ENCODE results near the gene ERICH6. TPM values are rescaled to one million over a fixed set of nuclear protein-coding genes. Genes with fewer than 3 reads are reported as not detected.
A peak's percentile ranks its signal among the peaks of the same experiment; 100 is the strongest.

ERICH6 gene
- total and polyA plus RNA-seq, 4 donors = 0.18 TPM; not detected in 3

DNA sequence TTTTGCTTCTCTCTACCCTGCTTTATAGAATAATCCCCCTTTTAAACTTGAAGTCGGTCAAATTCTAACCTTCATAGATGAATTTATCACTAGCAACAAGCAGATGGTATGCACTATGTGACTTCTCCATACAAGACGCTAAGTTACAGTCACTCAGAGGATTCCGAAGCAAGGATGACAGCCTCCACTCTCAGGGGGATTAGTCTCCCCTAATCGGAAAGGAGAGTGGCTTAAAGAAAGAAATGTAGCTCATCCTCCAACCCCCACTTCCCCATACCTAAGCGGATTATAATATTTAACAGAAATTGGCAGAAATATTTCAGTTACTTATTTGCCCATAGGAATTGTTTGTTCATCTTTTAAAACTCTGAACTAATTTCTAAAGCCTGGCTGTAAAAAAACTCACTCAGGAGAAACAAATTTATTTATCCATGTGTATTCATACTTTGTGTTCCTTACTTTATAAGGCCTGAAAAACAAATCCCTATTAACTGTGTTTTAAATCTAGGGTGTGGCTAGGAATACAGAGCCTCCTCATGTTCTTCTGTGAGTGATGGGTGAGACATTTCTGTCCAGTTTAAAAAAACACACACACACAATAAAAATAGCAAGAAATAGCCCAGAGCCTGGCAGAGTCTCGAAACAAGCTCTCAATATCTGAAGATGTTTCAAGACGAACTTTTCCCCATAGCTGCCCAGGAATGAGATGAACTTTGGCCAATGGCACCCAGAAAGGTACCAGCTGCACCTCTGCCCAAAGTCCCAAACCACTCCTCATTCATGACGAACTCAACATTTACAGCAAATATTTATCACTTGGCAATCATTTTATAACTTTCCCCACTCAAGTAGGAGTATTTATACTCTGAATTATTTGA lies 40.6 kb upstream of the ERICH6 start:
- DNase-seq = no peak
- H3K4me1 ChIP-seq (ENCODE audit: control insufficient read depth in 1 of 2, insufficient read depth in 2 of 2, low read length in 2 of 2) = peaks cover 5 to 7% of the 10 kb centered on the region in 2 donors

DNA sequence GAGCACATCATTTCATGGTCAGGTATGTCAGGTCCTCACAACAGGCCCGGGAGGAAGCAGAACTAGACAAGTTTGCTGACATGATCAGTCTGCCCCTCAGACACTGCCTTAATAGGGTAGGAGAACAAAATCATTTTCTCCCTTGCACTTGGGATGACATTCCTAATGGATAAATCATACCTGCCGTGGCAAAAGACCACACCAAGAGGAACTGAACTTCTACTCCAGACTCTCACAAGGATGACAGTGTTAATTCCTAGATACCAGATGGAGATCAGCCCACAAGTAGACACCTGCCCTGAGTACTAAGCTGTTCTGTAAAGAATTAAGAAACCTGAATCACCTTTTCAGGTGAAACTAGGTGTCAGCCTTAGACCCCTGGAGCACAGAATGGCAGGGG lies 39.8 kb upstream of the ERICH6 start:
- no peak for DNase-seq
- Histone ChIP-seq H3K27ac (ENCODE audit: low read depth in 1 of 2, low read length in 2 of 2) (peak overlapping the region in 1 of 2 donors; percentile 52), H3K36me3 (ENCODE audit: control insufficient read depth in 1 of 2, insufficient read depth in 2 of 2, low read length in 1 of 2) (peaks cover 0 to 2% of the 10 kb centered on the region in 2 donors), H3K4me1 (ENCODE audit: control insufficient read depth in 1 of 2, insufficient read depth in 2 of 2, low read length in 2 of 2) (peaks cover 5 to 7% of the 10 kb centered on the region in 2 donors), H3K9me3 (ENCODE audit: control insufficient read depth, low read length) (no peaks in the 10 kb centered on the region), H3K27me3 (ENCODE audit: control insufficient read depth in 1 of 2, insufficient read depth in 2 of 2, low read length in 1 of 2) (no peaks in the 10 kb centered on the region), H3K4me3 (ENCODE audit: low read length in 2 of 2) (no peak overlapping the region)
- intact Hi-C loops (cut with DNase I) = no loop called here
- no peak for ATAC-seq (ENCODE audit: low FRiP score)
- WGBS, 2 donors = 36 to 38% methylated on average over 2 of the region's 2 CpGs

More for the DNA sequence above, 40.6 kb upstream of the ERICH6 start:
- no peak for ATAC-seq (ENCODE audit: low FRiP score)
- H3K9me3 ChIP-seq (ENCODE audit: control insufficient read depth, low read length) = no peaks in the 10 kb centered on the region
- H3K36me3 ChIP-seq (ENCODE audit: control insufficient read depth in 1 of 2, insufficient read depth in 2 of 2, low read length in 1 of 2) = peaks cover 0 to 2% of the 10 kb centered on the region in 2 donors
- H3K4me3 ChIP-seq (ENCODE audit: low read length in 2 of 2) = no peak overlapping the region
- 38 to 39% methylated on average over 8 of the region's 8 CpGs for WGBS, 2 donors
- H3K27me3 ChIP-seq (ENCODE audit: control insufficient read depth in 1 of 2, insufficient read depth in 2 of 2, low read length in 1 of 2) = no peaks in the 10 kb centered on the region
- H3K27ac ChIP-seq (ENCODE audit: low read depth in 1 of 2, low read length in 2 of 2) = no peak overlapping the region
- intact Hi-C loops (cut with DNase I) = no loop called here

GRCh38 chr3:150742679-150743078 lies 39.0 kb upstream of the ERICH6 start:
- peaks cover 0 to 2% of the 10 kb centered on the region in 2 donors for H3K36me3 ChIP-seq (ENCODE audit: control insufficient read depth in 1 of 2, insufficient read depth in 2 of 2, low read length in 1 of 2)
- peaks cover 5 to 7% of the 10 kb centered on the region in 2 donors for H3K4me1 ChIP-seq (ENCODE audit: control insufficient read depth in 1 of 2, insufficient read depth in 2 of 2, low read length in 2 of 2)
- H3K27me3 ChIP-seq (ENCODE audit: control insufficient read depth in 1 of 2, insufficient read depth in 2 of 2, low read length in 1 of 2) = no peaks in the 10 kb centered on the region
- no peaks in the 10 kb centered on the region for H3K9me3 ChIP-seq (ENCODE audit: control insufficient read depth, low read length)
- ATAC-seq (ENCODE audit: low FRiP score) = no peak
- intact Hi-C loops (cut with DNase I) = no loop called here
- no peak overlapping the region for H3K27ac ChIP-seq (ENCODE audit: low read depth in 1 of 2, low read length in 2 of 2)
- DNase-seq = no peak
- WGBS, 2 donors = 62 to 70% methylated on average over 4 of the region's 4 CpGs
- no peak overlapping the region for H3K4me3 ChIP-seq (ENCODE audit: low read length in 2 of 2)

DNA sequence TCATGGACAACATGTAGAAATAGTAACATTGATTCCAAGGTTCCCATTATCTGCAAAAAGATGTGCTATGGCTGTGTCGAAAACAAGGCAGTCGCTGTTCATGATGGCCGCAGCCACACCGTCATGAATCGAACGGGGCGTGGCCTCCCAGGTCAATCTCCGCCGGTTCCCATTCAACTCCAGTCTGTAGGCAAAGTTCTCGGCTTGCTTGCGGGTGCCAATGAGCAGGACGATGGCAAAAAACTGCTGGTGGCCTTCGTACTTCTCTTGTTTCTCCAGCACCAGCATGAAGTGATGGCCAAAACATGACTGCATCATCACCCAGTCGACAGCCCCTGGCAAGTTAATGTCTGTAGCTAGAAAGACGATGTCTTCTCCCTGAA lies 38.4 kb upstream of the ERICH6 start:
- DNase-seq = no peak
- intact Hi-C loops (cut with DNase I) = no loop called here
- Histone ChIP-seq H3K36me3 (ENCODE audit: control insufficient read depth in 1 of 2, insufficient read depth in 2 of 2, low read length in 1 of 2) (peaks cover 0 to 2% of the 10 kb centered on the region in 2 donors), H3K27me3 (ENCODE audit: control insufficient read depth in 1 of 2, insufficient read depth in 2 of 2, low read length in 1 of 2) (no peaks in the 10 kb centered on the region), H3K27ac (ENCODE audit: low read depth in 1 of 2, low read length in 2 of 2) (no peak overlapping the region), H3K9me3 (ENCODE audit: control insufficient read depth, low read length) (no peaks in the 10 kb centered on the region), H3K4me1 (ENCODE audit: control insufficient read depth in 1 of 2, insufficient read depth in 2 of 2, low read length in 2 of 2) (peaks cover 5% of the 10 kb centered on the region in 2 donors), H3K4me3 (ENCODE audit: low read length in 2 of 2) (no peak overlapping the region)
- WGBS, 2 donors = 95% methylated on average over 15 of the region's 15 CpGs
- ATAC-seq (ENCODE audit: low FRiP score) = no peak

- 56 to 65% methylated on average over 5 of the region's 5 CpGs for WGBS, 2 donors
Observed at GRCh38 chr3:150741497-150742140, 37.9 kb upstream of the ERICH6 start.

GRCh38 chr3:150740733-150741496 lies 37.2 kb upstream of the ERICH6 start:
- intact Hi-C loops (cut with DNase I) = no loop called here
- H3K27me3 ChIP-seq (ENCODE audit: control insufficient read depth in 1 of 2, insufficient read depth in 2 of 2, low read length in 1 of 2) = no peaks in the 10 kb centered on the region
- ATAC-seq (ENCODE audit: low FRiP score) (no peak), DNase-seq (no peak)
- H3K27ac ChIP-seq (ENCODE audit: low read depth in 1 of 2, low read length in 2 of 2) = no peak overlapping the region
- no peaks in the 10 kb centered on the region for H3K9me3 ChIP-seq (ENCODE audit: control insufficient read depth, low read length)
- H3K4me3 ChIP-seq (ENCODE audit: low read length in 2 of 2) = no peak overlapping the region
- peaks cover 2 to 5% of the 10 kb centered on the region in 2 donors for H3K4me1 ChIP-seq (ENCODE audit: control insufficient read depth in 1 of 2, insufficient read depth in 2 of 2, low read length in 2 of 2)
- H3K36me3 ChIP-seq (ENCODE audit: control insufficient read depth in 1 of 2, insufficient read depth in 2 of 2, low read length in 1 of 2) = peaks cover 0 to 2% of the 10 kb centered on the region in 2 donors
- 73 to 78% methylated on average over 12 of the region's 12 CpGs for WGBS, 2 donors

More at GRCh38 chr3:150741497-150742140, 37.9 kb upstream of the ERICH6 start:
- Histone ChIP-seq H3K27ac (ENCODE audit: low read depth in 1 of 2, low read length in 2 of 2) (no peak overlapping the region), H3K9me3 (ENCODE audit: control insufficient read depth, low read length) (no peaks in the 10 kb centered on the region), H3K36me3 (ENCODE audit: control insufficient read depth in 1 of 2, insufficient read depth in 2 of 2, low read length in 1 of 2) (peaks cover 0 to 2% of the 10 kb centered on the region in 2 donors), H3K4me3 (ENCODE audit: low read length in 2 of 2) (no peak overlapping the region), H3K4me1 (ENCODE audit: control insufficient read depth in 1 of 2, insufficient read depth in 2 of 2, low read length in 2 of 2) (peaks cover 2 to 5% of the 10 kb centered on the region in 2 donors), H3K27me3 (ENCODE audit: control insufficient read depth in 1 of 2, insufficient read depth in 2 of 2, low read length in 1 of 2) (no peaks in the 10 kb centered on the region)
- no peak for DNase-seq
- intact Hi-C loops (cut with DNase I) = no loop called here
- no peak for ATAC-seq (ENCODE audit: low FRiP score)

GRCh38 chr3:150739877-150740645 lies 36.3 kb upstream of the ERICH6 start:
- Histone ChIP-seq H3K27ac (ENCODE audit: low read depth in 1 of 2, low read length in 2 of 2) (no peak overlapping the region), H3K36me3 (ENCODE audit: control insufficient read depth in 1 of 2, insufficient read depth in 2 of 2, low read length in 1 of 2) (peaks cover 0 to 2% of the 10 kb centered on the region in 2 donors), H3K4me3 (ENCODE audit: low read length in 2 of 2) (no peak overlapping the region), H3K4me1 (ENCODE audit: control insufficient read depth in 1 of 2, insufficient read depth in 2 of 2, low read length in 2 of 2) (peaks cover 2 to 3% of the 10 kb centered on the region in 2 donors), H3K9me3 (ENCODE audit: control insufficient read depth, low read length) (no peaks in the 10 kb centered on the region), H3K27me3 (ENCODE audit: control insufficient read depth in 1 of 2, insufficient read depth in 2 of 2, low read length in 1 of 2) (no peaks in the 10 kb centered on the region)
- ATAC-seq (ENCODE audit: low FRiP score) (no peak), DNase-seq (no peak)
- intact Hi-C loops (cut with DNase I) = no loop called here
- 91 to 92% methylated on average over 8 of the region's 8 CpGs for WGBS, 2 donors
